Stimulated activated naive CD4-positive, alpha-beta T cell (primary cell): ENCODE measurements around the gene TPCN1.

Experiments used
- DNase-seq, 6 experiments: peaks; one replicate each; lab custom pipeline; 2025; lab: John Stamatoyannopoulos, UW

TPCN1 gene

DNA sequence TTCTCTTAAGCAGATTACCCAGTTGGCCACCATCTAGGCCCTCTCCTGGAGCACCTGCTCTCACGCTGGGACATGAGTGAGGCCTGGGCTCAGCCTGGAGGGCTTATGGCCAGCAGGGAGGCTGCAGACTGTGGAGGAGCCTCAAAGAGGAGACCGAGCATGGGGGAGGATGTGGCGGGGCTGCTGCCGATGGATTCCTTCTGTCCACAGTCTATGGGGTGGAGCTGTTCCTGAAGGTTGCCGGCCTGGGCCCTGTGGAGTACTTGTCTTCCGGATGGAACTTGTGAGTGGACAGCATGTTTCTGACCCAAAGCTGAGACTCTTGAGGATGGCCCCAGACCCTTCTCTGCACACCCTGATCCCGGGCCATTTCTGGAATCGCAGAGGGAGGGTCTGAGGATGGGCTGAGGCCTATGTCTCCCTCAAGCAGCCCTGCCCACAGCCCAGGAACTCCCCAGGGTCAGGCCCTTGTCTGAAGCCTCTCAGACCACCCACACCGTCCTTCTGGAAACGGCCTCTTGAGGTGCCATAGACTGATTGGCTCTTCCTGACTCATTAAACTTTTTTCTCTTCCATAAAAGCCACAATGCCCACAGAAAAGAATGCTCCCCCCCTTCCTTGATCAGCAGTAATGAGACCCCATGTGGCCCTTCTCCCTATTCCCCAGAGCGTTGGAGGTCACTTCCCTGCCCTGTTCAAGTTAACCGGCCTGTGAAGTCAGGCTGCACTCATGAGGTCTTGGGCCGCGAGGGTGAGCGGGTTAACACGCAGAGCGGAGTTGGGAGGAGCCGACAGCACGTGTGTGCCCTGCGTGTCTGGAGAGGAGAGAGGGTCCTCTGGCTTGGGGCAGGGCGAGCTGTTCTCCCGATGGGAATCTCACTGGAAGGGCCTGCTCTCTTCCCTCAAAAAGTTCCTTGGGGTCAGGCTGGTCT, 64.7 kb downstream of the TPCN1 start:
- no peak for DNase-seq

GRCh38 chr12:113286712-113287111, 65.4 kb downstream of the TPCN1 start:
- DNase-seq, result no peak

DNA sequence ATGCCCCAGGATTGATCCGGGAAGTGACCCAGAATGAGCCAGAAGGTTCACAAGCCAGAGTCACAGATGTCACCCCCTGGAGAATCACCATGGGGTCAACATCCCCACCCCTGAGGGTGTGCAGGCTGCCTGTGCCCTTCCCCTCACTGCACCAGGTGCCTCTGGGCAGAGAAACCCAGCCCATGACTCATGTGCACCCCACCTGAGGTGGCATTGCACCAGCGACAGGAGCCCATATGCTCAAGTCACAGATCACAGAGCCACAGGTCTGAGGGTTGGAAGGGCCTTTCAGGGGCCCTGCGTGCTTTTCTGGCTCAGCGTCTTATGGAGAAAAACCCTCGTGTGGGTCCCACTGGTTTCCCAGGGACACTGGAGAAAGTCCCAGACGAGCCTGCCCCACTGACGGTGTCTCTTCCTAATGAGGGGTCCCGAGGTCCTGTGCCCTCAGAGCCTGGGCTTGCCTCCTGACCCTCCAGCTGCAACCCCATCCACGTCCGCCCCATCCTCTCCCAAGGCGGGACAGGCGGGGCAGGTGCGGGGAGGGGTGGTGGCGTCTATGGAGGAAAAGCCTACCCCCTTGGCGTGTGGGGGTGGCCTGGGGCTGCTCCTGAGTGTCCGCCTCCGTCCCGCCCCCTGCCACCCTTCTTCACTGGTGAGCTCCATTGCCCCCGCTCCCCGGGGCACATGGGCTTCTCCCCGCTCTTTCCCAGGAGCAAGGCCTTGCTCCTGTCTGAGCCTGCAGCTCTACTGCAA, 66.1 kb downstream of the TPCN1 start:
- no peak for DNase-seq

DNA sequence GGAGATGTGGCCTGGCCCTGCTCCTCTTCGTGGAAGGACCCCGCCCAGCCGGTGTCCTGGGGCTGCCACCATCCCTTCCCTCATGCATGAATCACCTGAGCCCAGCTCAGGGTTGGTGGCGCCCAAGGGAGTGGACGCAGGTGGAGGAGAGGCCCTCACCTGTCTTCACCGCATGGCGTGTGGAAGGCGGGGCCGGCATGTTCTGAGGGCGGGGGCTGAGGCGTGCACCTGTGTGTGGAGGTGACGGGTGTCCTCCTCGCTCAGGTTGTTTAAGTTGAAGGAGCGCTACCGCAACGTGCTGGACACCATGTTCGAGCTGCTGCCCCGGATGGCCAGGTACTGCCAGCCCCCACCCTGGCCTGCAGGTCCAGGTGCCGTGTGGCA, 66.6 kb downstream of the TPCN1 start:
- DNase-seq, result no peak

GRCh38 chr12:113289361-113289760, 68.1 kb downstream of the TPCN1 start:
- DNase-seq, result no peak

DNA sequence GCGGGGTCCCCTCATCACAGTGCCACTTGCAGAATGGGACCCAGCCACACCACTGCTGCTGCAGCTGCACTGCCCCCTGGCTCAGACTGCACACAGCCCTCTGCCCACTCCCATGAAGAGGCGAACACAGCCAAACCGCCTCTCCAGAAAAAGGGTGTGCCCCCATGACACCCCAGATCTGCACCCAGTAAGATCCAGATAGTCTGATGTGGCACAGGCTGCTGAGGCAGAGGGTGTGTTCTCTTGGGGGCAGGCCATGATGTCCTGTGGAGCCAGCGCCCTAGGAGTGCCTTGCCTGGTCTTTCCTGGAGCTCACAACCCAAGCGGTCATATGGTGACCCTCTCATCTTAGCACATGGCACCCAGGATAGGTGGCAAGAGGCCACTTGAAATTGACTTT, 69.2 kb downstream of the TPCN1 start:
- DNase-seq, result no peak

DNA sequence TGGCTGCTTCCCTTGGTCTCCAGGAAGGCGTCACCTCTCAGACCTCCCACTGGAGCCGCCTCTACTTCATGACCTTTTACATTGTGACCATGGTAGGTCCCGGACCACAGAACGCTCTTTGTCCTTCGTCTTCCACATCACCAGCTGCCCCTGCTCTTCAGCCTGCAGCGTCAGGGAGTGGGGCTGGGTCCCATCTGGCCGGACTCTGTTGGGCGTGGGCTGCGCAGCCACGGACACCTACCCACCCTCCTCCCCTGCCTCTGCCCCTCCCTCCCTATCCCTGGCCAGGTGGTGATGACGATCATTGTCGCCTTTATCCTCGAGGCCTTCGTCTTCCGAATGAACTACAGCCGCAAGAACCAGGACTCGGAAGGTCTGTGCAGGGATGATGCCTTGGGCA, 70.3 kb downstream of the TPCN1 start:
- DNase-seq, result no peak

GRCh38 chr12:113292091-113292490, 70.8 kb downstream of the TPCN1 start:
- DNase-seq, result no peak

- DNase-seq, result no peak
These were observed 71.3 kb downstream of the TPCN1 start for GRCh38 chr12:113292547-113292946.

DNA sequence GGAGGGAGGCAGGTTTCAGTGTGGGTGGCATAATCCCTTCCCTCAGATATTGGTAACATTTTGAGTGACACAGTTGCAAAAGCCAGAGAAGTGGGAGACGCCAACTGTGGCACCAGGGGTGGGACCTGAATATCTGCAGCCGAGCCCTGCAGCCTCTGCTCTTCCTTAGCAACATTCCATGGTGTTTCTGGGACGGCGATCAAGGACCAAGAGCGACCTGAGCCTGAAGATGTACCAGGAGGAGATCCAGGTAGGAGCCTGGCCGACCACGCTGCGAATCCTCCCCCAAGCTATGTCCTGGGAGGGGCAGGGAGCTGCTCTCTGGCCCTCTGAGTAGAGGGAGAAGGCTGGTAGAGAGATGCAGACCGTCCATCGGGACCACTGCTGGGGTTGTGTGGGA, 71.8 kb downstream of the TPCN1 start:
- no peak for DNase-seq

- no peak for DNase-seq
These were observed 74.8 kb downstream of the TPCN1 start for GRCh38 chr12:113295886-113296556.

DNA sequence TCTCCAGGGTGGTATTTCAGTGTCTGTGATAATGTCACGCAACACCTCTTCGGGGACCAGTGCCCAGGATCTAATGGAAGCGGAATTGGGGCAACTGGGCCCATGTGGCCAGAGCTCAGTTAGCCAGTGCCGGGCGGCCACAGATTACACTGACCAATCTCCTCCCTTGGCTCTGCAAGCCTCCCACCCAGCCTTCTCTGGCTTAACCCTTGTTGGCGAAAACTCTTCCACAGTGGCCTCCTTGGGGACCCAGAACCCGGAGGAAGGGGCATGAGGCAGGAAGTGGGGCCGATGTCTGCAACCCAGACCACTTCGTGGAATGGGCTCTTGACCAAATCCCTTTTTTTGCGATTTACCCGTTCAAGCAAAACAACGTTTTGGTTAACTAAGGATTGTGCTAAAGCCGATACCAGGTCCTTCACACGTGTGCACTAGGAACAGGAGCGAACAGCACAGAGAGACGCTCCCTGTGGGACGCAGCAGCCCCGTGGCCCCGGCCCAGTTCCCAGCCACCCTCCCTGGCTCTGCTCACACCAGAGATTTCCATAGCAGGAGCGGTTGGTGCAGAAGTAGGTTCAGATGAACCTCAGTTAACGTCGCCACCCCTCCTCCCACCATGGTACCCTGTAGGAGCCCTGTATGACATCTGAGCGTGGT, 75.4 kb downstream of the TPCN1 start:
- no peak for DNase-seq

- DNase-seq, result no peak
These were observed 75.9 kb downstream of the TPCN1 start for GRCh38 chr12:113297214-113297587.

DNA sequence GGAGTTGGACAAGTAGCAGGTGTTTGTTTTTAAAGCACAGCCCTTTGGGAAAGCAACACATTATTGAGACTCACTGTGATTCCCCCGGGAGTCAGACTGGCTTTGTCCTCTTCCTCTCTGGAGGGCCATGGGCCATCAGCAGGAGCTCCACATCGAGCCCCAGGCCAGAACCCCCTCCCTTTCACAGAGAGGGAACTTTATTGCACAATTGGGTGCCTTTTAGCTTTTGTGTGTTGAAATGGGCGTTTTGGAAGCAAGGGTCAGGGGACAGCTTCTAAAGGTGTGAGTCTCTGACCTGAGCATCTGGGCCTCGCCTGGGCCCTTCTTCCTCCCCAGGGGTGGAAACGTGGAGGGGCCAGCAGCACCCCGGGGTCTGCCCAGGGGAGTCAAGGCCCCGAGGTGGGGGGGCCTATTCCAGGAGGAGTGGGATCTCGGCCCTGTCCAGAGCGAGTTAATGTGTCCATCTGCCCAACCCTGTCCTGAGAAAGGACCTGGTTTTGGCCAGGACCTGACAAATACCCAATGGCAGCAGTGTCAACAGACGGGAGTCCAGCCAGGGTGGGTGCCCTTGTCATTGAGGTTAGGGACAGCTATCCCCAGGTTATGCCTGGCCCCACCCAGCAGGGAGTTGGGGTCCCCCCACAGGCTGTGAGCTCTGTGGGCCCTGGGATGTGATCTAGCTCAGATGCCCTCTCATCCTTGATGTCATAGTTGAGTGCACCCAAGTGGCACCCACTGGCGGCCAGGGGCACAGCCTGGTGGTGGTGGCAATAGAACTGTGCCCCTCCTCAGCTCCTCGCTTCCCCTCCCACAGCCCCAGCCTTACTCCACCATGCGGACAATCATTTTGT, 76.6 kb downstream of the TPCN1 start:
- no peak for DNase-seq

DNA sequence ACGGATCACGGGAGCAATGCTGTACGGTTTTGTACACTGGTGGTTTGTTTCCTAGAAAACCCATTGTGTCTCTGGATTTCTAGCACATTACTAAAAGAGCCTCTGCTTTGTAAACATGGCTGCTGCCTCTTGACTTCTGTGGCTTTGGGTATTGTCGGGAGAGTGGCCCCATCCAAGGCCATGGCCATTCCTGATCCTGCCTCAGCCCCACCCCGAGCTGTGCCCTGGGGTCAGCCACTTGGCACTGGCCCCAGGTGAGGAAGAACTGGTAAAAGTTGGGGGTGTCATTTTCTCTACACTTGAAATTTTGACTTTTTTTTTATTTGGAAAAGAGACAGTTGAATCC, 77.2 kb downstream of the TPCN1 start:
- no peak for DNase-seq

DNA sequence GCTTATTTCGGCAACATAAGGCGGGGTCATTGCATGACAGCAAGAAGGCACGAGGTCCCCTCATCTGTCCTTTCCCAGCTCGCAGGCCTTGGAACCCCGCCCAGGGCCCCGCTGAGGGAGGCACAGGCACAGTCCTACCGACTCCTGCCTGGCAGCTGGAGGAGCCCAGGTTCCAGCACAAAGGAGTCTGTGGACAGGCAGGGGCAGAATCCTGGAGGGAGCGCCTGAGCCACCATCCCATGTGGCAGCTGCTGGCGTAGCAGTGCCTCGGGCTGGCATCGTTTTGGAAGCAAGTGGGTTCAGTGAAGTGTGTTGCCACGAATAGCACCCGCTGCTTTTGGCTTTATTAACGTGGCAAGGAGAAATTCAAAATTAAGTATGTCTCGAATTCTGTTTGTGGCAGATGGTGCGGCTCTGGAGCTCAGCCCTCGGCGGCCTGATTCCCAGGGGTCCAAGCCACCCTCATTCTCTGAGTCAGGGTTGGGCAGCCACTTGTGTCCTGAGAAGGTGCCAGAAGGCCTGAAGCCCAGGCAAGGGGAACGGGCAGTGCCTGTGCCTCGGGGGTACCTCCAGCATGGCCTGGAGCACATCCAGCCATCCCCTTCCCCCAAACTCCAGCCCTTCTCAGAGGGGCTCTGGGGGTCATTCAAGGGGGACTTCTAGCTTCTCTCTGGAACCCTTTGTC, 77.7 kb downstream of the TPCN1 start:
- no peak for DNase-seq

- no peak for DNase-seq
These were observed 78.5 kb downstream of the TPCN1 start for GRCh38 chr12:113299619-113300237.

GRCh38 chr12:113301811-113302210, 80.5 kb downstream of the TPCN1 start:
- no peak for DNase-seq

DNA sequence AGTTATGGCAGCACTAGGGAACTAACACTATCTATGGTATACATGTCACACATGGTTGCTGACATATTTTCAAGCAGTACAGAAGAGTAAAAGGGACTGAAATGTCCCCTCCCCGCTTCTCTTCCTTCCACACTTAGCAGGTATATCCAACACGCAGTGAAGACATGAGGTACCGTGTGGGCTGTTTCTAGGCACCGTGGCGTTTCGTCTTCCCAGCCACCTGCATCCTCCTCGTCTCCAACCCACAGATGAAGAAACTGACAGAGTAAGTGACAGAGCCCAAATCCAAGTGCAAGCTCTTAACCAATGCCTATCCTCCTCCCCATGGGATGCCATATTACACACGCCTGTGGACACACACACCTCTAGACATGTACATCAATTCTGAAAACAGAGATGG, 81.2 kb downstream of the TPCN1 start:
- DNase-seq, result no peak

DNA sequence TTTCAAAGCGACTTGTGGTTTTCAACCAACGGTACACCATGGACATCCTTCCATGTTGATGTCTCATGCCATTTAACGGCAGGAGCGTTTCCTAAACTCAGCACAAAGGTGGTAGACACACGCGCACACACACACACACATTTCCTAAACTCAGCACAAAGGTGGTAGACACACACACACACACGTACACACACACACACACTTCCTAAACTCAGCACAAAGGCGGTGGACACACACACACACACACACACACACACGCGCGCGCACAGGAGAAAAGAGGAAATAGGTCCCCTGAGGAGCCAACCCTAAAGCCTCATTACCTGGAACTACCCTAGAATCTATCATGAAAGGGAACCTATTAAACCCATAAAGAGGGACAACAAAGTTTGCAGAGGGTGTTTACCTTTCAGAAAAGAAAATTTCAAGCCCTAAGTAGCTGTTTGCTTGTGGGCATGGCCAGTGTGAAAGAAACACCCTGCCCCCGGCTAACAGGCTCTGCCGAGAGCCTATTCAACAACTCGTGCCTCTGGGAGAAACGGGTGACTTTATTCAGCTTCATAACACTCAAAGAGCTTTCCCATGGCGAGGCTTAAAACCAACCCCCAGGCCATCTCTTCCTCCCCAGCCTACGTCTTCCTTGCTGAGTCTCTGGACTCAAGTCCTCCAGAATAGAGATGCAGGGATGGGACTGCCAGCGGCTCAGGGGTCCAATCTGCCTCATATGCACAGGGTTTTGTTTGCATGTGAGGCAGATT, 81.8 kb downstream of the TPCN1 start:
- DNase-seq, result peak in 3 of 6 experiments; percentile 8 to 28 (median 20)
